NCI-H146 treated with DMSO at 0.1 percent for 48 hours (cell line): Measurements from ENCODE around the gene TTLL8.

ENCODE experiments used
- DNase-seq: peaks from one replicate; lab custom pipeline; 2025; ENCODE audit not compliant: unreplicated experiment; lab: John Stamatoyannopoulos, UW

The TTLL8 gene

DNA sequence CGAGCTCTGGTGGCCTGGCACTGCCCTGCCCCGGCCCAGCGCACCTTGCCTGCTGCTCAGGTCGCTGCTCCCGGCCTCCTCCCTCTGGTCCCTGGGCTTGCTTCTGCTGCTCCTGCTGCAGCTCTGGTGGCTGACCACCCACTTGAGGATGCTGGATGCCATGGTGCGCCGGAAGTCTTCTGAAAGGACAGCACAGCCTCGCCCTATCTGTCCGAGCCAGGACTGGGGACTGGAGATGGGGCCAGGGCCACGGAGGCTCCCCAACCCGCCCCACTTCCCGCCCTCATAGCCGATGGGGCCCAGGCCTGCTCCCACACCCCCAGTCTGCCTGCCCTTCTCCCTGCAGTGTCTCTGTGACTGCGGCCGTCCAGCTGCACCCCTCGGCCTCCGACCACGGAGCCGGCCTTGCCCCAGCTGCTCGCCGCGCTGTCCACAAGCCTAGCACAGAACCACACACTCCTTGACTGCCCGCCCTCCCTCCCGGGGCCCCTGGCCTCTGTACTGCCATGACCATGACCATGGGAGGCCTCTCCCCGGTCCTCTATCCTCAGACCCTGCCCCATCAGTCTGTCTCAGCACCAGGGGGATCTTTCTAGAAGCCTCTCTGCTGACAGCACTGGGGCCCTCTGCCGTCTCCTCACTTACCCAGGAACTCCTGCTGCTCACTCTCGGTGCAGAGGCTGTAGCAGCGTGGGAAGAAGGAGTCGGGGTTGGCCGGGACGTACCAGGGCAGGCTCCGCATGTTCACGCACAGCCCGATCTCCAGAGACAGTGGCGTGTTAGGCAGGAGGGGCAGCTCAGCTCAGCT, 12.7 kb downstream of the TTLL8 start:
- DNase-seq: no peak

DNA sequence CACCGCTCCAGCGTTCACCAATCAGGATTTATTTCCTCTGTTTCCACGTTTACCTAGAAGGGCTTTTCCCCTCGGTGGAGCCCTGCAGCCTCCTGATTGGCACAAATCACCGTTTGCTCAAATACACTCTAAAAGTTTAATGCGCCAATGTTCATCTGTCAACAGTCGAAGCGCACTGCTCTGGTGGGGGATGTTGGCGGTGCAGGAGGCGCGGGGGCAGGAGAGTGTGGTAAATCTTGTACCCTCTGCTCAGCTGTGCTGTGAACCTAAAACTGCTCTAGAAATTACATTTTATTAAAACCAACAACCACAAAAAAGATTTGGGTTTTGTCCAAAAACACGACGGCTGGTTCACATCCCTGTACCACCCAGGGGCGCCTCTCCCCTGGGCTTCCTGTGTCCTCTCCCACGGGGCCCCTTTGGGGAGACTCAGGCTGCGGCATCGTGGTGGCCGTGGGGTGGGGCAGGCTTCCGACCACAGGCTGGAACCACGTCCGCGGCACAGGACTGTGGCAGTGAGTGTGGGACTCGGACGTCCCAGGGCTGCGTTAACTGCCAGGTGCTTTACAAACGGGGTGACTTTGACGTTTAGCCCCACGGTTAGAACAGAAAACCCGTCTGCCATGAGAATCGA, 13.5 kb downstream of the TTLL8 start:
- DNase-seq: no peak

DNA sequence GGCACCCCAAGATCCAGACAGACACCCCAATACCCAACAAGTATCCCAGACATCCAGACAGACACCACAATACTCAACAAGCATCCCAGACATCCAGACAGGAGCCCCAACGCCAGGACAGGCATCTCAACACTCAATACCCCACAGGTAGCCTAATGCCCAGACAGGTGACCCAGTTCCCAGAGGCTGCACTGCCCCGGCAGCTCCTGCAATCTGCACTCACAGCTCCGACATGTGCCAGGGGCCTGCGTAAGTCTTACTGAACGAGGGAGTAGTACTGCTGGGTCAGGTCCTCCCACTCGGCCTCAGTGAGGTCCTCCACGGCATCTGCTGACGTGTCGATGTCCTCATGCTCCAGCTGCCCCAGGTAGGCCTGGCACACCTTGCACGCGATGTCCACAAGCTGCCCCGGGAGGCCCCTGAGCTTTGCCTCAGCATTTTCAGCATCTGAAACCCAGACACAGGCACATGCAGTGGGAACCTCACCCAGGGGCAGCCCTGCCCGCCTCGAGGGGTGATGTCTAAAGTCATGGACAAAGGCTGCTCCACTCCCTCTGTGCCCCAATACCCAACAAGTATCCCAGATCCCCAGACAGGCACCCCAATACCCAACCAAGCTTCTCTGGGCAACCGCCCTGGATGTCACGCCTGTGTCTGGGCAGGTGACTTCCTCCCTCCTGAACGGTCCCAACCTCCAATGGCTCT, 16.6 kb downstream of the TTLL8 start:
- no peak for DNase-seq

DNA sequence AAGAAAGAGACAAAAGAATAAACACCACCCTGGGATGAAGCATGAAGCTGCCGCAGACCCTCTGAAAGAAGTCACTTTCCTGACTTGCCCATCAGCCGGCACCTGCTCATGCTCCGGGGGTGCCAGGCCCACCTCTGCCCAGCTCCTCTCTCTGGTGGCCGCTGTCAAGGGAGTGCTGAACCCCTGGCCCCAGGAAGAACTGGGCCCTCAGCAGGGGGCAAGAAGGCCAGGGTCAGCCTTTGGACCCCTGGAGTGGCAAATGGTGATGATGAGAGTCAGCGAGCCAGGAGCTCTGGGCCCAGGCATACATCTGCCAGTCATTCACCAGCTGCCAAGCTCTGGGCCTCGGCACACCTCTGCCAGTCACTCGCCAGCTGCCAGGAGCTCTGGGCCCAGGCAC, 17.4 kb downstream of the TTLL8 start:
- no peak for DNase-seq

DNA sequence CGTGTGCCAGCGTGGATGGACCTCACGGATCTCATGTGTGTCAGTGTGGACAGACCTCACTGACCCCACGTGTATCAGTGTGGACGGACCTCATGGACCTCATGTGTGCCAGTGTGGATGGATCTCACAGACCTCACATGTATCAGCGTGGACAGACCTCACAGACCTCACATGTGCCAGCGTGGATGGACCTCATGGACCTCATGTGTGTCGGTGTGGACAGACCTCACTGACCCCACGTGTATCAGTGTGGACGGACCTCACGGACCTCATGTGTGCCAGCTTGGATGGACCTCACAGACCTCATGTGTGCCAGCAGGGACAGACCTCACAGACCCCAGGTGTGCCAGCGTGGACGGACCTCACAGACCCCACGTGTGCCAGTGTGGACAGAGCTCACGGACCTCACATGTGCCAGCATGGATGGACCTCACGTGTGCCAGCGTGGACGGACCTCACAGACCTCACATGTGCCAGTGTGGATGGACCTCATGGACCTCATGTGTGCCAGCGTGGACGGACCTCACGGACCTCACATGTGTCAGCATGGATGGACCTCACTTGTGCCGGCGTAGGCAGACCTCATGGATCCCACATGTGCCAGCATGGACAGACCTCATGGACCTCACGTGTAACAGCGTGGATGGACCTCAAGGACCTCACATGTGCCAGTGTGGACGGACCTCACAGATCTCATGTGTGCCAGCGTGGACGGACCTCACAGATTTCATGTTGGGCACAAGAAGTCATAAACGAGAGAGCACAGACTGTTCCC, 18.2 kb downstream of the TTLL8 start:
- no peak for DNase-seq

DNA sequence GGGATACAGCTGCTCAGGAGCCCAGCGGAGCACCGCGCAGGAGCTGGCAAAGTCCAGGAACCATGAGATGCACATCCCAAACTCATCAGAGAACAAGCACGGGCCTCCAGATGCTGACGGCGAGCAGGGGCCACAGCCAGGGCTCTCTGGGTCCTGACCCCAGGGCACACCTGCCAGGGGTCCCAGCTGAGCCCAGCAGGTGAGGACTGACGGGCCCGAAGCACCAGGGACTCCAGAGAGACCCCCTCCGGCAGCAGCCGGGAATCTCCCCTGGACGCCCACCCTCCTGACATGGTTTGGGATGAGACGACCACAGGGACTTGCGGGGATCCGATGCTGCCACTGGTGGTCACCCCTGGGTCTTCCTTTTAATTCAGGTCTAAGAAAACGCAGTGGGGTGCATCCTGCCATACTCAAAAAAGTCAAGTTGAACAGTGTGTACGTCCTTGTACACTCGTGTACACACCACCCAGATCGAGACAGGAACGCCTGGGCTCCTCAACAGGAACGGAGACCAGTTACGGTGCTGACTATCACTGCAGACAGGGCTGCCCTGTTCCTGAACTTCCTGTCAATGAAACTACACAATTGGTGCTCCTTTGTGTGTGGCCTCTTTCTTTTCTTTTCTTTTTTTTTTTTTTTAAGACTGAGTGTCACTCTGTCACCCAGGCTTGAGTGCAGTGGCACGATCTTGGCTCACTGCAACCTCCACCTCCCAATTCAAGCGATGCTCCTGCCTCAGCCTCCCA, 21.9 kb downstream of the TTLL8 start:
- DNase-seq: no peak

DNA sequence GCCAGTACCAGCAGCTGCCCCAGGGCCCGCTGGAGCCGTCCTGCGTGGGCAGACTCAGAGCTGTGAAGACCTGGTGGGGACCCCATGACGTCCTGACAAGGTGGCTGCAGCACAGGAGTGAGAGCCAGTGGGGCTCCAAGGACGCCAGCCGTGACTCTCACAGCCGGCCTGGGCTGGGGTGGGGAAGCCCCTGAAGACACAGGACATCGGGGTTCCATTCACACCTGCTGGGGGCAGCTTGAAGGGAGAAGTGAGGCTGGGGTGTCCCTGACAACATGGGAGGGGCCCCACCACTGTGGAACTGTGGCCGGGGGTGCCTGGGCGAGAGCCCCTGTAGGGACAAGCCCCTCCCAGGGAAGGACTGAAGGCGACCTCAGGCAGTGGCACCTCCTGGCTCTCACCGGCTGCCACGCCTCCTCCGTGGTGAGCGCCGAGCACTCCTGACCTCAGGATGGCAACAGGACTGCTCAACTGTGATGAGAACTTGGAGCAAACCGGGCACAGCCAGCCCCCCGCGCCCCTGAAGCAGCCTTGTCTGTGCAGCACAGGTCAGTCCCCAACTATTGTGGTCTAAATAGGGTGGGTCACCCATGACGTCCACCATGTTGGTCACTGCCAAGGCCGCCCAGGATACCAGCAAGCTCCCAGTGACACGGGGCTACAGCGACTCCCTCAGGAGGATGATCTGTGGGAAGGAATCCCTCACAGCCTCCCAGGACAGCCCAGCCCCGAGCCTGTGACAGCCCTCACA, 22.8 kb downstream of the TTLL8 start:
- DNase-seq: no peak

DNA sequence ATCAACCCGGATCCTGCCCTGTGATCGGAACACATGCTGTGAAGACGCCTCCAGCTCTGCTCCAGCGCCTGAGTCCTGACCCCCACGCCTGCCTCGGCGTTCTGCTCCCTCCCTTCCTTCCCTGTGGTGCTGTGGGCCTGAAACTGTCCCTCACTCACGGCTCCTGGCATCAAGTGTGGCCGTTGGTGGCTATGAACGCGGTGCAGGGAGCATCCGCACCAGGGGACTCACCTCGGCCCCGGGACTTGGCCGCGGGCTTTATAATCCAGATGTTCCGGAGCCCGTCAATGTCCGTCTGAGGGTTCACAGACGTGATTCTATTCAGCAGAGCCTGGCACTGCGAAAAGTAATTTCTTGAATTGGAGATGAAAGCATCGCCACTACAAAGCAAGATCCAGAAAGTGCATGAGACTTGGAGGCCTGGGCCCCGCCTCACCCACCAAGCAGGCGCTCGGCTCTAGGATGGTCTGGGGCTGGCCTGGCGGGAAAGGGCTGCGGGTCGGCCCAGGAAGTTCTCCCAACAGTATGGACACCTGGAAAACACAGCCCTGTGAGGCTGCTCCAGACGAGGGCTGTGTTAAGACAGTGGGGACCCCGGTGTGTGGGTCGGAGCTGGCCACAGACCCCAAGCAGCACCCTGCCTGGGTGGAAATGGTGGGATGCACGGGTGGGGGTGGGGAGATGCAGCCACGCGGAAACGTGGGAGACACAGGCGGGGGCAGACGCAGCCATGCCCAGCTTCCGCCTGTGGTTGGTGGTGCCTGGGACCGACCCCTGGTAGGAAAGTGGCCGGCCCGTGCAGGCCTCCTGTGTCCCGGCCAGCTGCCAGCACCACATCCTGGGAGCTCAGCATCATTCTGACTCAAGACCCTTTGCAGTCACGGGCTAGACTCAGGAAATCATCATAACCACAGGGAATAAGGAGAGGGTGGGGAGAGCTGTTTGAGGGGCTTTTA, 23.7 kb downstream of the TTLL8 start:
- DNase-seq: no peak

DNA sequence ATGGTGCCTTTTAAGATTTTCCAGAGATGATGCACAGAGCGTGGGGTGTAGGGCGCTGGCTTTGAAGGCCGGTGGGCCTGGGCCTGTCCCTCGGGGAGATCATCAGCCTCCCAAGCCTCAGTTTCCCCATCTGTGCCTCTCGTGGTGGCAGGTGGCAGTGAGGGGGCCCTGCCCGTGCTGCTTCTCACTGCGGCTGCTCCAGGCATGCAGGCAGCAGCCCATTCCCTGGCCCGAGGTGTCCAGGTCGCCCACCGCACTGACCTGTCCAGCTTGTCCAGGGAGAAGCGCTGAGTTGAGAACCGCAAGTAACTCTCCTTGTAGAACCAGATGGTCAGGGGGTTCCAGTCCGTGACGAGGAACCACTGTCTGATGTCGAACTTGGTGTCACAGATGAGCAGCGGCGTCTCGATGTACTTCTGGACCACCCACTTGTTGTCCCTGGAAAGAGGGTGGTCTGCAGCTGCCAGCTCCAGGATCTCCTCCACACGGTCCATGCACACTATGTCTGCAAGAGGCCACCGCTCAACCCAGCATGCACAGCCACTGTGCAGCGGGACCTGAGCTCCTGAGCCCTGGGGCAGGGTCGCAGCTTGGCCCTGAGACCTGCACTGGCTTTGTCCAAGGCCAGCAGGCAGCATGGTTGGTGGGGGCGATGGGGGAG, 25.0 kb downstream of the TTLL8 start:
- no peak for DNase-seq

DNA sequence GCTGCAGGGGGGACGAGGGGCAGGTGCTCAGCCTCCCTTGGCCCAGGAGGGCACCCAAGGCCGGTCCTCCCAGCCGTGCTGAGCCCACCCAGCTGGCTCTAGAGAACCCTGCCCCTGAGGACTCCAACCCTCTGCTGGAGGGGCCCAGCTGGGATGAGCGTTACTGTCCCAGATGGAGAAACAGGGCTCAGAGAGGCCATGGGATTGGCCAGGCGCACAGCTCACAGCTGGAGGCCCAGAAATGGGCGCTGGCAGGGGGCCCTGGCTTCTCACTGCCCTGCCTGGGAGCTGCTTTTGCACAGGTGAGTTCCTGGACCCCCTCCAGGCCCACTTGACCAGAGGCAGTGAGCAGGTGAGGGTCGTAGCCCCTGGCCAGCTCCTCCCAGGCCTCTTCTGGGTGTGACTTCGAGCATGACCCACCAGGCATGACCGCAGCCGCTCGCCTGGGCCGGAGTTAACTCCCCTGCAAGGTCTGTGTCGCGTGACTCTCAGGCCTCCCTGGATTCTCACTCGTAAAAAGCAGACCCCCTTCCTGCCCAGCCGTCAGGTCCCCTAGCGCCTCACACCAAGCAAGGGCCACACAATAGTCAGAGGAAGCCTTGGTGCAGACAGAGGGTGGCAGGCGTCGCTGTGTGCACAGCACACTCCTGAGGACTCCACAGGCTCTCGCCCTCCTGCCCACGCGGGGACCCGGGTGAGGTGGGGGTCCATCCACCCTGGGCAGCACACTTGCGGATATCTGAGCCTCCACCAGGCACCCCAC, 25.8 kb downstream of the TTLL8 start:
- no peak for DNase-seq

DNA sequence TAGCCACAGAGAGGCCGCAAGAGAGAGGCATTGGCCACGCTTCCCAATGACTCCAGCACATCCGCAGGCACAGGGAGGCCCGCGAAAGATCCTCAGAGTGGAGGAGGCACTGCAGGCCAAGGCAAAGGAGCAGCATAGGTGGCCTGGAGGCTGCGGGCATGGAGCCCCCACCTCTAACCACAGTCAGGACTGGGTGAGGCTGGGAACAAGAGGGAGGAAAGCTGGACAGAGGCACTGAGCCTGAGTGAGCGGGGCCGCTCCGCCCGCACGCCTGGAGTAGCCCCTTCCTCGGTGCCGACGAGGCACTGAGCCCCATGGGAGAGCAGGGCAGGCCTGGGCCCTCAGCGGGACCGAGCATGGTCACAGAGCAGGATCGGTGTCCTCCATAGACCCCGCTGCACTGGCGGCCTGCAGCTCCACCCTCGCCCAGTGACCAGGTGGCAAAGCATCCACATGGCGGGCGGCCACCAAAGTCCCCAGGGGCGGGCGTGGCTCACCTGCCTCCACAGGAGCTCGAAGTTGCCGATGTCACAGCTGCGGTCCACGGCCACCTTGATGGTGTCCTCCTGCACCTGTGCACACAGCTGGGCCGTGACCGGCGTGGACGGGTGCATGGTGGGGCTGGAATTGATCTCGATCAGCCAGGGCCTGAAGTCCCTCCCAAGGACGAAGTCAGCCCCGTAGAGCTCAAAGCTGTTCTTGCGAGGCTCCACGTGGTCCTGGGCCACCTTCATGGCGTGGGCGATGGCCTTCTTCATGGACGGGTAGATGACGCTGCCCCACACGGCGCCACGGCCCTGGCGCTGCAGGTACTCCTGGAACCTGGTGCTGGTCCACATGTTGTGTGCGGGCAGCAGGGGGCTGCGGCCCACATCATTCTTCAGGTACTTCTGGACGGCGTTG, 26.7 kb downstream of the TTLL8 start:
- DNase-seq: no peak

DNA sequence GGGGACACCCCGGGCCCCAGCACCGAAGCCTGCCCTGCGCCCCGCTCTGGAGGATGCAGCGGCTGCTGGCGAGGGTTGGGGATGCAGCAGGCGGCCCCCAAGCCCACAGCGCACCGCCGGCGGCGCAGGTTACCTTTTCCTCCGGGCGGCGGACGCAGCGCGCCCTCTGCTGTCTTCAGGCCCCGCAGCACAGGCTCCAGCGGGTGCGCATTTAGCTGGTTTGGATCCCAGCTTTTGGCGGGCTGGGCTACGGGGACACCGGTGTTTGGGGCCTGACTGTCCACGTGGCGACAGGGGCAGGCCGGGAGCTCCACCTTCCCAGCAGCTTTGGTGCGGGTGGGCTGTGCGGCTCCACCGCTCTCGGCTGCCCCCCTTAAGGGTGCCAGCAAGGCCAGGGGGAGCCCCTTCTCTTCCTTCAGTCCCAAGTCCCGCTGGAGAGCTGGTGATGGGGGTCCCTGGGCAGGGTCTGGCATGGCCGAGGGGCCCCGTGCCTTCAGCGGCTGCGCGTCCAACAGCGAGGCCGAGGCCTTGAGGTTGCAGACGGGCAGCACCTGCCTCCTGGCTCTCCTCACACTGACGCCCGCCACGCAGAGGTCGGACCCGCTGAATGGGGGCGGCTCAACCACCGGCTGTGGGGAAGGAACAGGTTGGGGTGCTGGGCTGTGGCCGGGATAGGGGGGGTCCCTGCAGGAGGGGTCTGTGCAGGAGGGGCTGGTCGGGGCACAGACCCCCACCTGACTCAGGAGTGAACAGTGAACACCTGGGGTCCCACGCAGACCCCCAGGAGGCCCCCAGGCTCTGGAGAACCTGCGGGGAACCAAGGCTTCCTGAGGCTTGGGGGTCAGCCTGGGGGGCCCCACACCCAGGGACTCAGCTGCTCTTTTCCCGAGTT, 27.6 kb downstream of the TTLL8 start:
- no peak for DNase-seq

DNA sequence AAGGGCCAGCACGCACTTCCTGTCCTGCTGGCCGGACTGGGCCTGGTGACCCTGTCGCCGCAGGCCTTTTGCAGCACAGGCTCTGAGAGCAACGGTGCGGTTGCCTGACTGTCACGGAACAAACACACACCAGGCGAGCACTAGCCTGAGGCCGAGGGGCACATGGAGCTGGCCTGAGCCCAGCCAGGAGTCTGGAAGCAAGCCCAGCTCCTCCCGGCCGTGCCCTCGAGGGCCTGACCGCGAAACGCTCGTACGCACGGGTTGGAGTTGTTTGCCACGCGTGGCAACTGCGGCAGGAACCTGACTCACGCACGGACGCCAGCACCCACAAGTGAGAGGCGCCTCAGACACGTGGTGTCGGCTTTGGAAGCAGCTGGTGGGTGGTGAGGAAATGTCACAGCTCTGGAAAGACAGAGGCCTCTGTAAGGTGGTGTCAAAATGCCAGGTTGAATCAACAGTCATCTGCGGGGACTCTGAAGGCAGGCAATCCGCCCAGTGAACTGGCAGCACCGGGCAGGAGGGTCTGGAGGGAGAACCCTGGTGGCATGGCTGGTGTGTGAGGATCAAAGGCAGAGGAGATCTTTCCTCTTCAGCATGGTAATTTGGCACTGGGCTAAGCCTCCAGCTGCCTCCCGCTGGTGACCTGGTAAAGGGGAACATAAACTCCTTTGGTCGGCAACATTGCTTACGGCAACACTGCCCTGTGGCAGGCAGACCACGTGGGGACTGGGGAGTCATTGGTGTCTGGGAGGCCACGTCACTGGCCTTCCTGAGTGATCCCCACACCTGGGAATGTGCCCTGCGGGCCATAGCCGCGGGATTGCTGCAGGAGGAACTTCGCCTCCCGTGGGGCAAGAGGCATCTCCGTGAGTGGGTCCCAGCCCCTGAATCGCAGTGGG, 30.2 kb downstream of the TTLL8 start:
- DNase-seq: no peak

DNA sequence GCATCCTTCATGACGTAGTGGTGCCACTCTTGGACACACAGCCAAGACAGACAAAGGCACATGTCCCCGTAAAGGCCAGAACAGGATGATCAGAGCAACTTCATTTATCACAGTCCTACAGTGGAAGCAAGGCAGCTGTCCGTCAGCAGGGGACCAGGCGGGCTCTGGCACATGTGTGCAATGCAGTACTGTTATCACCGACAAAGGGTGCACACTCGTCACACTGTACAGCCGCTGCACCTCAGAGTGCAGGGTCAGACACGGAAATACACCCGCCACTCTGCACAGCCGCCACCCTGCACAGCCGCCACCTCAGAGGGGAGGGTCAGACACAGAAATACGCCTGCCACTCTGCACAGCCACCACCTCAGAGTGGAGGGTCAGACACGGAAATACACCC, 32.1 kb downstream of the TTLL8 start:
- DNase-seq: no peak
